Measurements from ENCODE around the gene SUMO4. TPM values are rescaled to one million over a fixed set of nuclear protein-coding genes. Genes with fewer than 3 reads are reported as not detected.

SUMO4 gene
- total RNA-seq, 1 experiment from 2014 or later, result 2.4 TPM

DNA sequence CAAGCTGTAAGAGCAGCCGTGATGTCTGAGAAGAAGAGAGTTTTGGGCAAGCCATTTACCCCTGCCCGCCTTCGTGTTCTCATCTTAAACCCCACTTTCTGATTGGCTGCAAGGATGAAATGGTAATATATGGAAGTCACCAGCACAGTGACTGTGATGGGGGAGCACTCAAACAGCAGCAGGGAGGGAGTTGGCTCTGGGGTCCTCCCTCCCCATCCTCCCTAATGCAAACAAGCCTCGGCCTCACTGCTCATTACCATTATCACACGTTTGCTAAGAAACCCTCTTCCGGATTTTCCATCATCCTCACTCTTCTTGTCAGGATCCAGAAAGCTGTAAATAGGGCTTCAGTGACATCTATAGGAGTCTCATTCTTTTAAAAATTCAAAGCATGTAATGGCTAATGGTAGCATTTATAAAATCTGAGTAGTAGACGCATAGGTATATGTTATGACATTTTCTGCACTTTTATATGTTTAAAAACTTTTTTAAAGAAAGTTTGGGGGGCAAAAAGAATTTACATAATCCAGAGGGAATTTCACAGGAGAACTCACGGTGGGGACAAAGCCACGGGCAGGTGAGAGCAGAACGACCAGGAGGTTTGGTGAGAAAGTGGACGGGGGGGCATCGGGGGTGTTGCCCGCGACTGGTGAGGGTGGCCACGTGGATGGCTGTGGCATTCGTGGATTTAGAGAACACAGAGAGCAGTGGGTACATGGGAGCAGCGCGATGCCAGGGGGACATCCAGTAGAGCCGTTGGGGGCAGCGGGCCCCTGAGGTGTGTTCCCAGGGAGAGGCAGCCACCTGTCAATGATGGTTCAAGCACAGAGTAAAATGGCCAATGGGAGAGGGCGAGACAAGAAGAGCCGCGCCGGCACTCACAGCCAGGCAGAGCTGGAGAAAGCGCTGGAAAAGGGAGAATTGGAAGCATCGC lies 29.6 kb downstream of the SUMO4 start:
- no peak for DNase-seq
- no peak overlapping the region for H2AFZ ChIP-seq (ENCODE audit: low read length)

GRCh38 chr6:149431905-149432775 lies 32.1 kb downstream of the SUMO4 start:
- Histone ChIP-seq H4K20me1 (ENCODE audit: insufficient read depth, low read depth, low read length) (no peaks in the 10 kb centered on the region), H3K9me3 (ENCODE audit: low read length) (no peaks in the 10 kb centered on the region), H3K4me1 (ENCODE audit: low read length) (peaks cover 12% of the 10 kb centered on the region), H3K27me3 (ENCODE audit: low read length) (no peaks in the 10 kb centered on the region), H3K36me3 (ENCODE audit: insufficient read depth, low read length) (no peaks in the 10 kb centered on the region), H2AFZ (ENCODE audit: low read length) (no peak overlapping the region), H3K4me3 (ENCODE audit: low read length) (no peak overlapping the region), H3K9me2 (replicated peaks; ENCODE audit: insufficient read depth, low read length) (no peaks in the 10 kb centered on the region), H3K79me2 (ENCODE audit: low read length) (no peaks in the 10 kb centered on the region), H3K4me2 (ENCODE audit: low read depth, low read length, poor library complexity, severe bottlenecking) (peak overlapping the region; percentile 49), H3K9ac (ENCODE audit: low read length) (0 out of 2 replicates have a peak overlapping the region, but pooled peaks have one; percentile 24), H3K27ac (ENCODE audit: low read length) (no peak overlapping the region)
- peak; percentile 94 for DNase-seq

More for the DNA sequence above, 29.6 kb downstream of the SUMO4 start:
- H3K36me3 ChIP-seq (ENCODE audit: insufficient read depth, low read length), result no peaks in the 10 kb centered on the region
- no peaks in the 10 kb centered on the region for H3K79me2 ChIP-seq (ENCODE audit: low read length)
- no peaks in the 10 kb centered on the region for H3K9me3 ChIP-seq (ENCODE audit: low read length)
- H3K4me2 ChIP-seq (ENCODE audit: low read depth, low read length, poor library complexity, severe bottlenecking), result no peak overlapping the region
- no peaks in the 10 kb centered on the region for H3K27me3 ChIP-seq (ENCODE audit: low read length)
- no peaks in the 10 kb centered on the region for H4K20me1 ChIP-seq (ENCODE audit: insufficient read depth, low read depth, low read length)
- H3K4me1 ChIP-seq (ENCODE audit: low read length), result peaks cover 8% of the 10 kb centered on the region
- H3K9ac ChIP-seq (ENCODE audit: low read length), result no peak overlapping the region
- H3K27ac ChIP-seq (ENCODE audit: low read length), result no peak overlapping the region
- H3K9me2 ChIP-seq (replicated peaks; ENCODE audit: insufficient read depth, low read length), result no peaks in the 10 kb centered on the region
- H3K4me3 ChIP-seq (ENCODE audit: low read length), result no peak overlapping the region

- Histone ChIP-seq H2AFZ (ENCODE audit: low read length) (no peak overlapping the region), H3K9me3 (ENCODE audit: low read length) (no peaks in the 10 kb centered on the region)
- no peak for DNase-seq
These were observed 33.3 kb downstream of the SUMO4 start for GRCh38 chr6:149433405-149433804.

GRCh38 chr6:149433881-149434280 lies 33.8 kb downstream of the SUMO4 start:
- Histone ChIP-seq H3K36me3 (ENCODE audit: insufficient read depth, low read length) (no peaks in the 10 kb centered on the region), H3K9me2 (replicated peaks; ENCODE audit: insufficient read depth, low read length) (no peaks in the 10 kb centered on the region), H4K20me1 (ENCODE audit: insufficient read depth, low read depth, low read length) (no peaks in the 10 kb centered on the region), H3K27ac (ENCODE audit: low read length) (no peak overlapping the region), H3K4me2 (ENCODE audit: low read depth, low read length, poor library complexity, severe bottlenecking) (no peak overlapping the region), H3K4me3 (ENCODE audit: low read length) (no peak overlapping the region), H3K9me3 (ENCODE audit: low read length) (no peaks in the 10 kb centered on the region), H3K27me3 (ENCODE audit: low read length) (no peaks in the 10 kb centered on the region), H3K79me2 (ENCODE audit: low read length) (no peaks in the 10 kb centered on the region), H3K9ac (ENCODE audit: low read length) (no peak overlapping the region), H2AFZ (ENCODE audit: low read length) (no peak overlapping the region), H3K4me1 (ENCODE audit: low read length) (peaks cover 29% of the 10 kb centered on the region)
- no peak for DNase-seq

More at GRCh38 chr6:149433405-149433804, 33.3 kb downstream of the SUMO4 start:
- H3K4me3 ChIP-seq (ENCODE audit: low read length), result no peak overlapping the region
- no peak overlapping the region for H3K27ac ChIP-seq (ENCODE audit: low read length)
- H3K36me3 ChIP-seq (ENCODE audit: insufficient read depth, low read length), result no peaks in the 10 kb centered on the region
- no peak overlapping the region for H3K4me2 ChIP-seq (ENCODE audit: low read depth, low read length, poor library complexity, severe bottlenecking)
- no peaks in the 10 kb centered on the region for H4K20me1 ChIP-seq (ENCODE audit: insufficient read depth, low read depth, low read length)
- H3K27me3 ChIP-seq (ENCODE audit: low read length), result no peaks in the 10 kb centered on the region
- peaks cover 24% of the 10 kb centered on the region for H3K4me1 ChIP-seq (ENCODE audit: low read length)
- H3K79me2 ChIP-seq (ENCODE audit: low read length), result no peaks in the 10 kb centered on the region
- H3K9ac ChIP-seq (ENCODE audit: low read length), result no peak overlapping the region
- H3K9me2 ChIP-seq (replicated peaks; ENCODE audit: insufficient read depth, low read length), result no peaks in the 10 kb centered on the region

DNA sequence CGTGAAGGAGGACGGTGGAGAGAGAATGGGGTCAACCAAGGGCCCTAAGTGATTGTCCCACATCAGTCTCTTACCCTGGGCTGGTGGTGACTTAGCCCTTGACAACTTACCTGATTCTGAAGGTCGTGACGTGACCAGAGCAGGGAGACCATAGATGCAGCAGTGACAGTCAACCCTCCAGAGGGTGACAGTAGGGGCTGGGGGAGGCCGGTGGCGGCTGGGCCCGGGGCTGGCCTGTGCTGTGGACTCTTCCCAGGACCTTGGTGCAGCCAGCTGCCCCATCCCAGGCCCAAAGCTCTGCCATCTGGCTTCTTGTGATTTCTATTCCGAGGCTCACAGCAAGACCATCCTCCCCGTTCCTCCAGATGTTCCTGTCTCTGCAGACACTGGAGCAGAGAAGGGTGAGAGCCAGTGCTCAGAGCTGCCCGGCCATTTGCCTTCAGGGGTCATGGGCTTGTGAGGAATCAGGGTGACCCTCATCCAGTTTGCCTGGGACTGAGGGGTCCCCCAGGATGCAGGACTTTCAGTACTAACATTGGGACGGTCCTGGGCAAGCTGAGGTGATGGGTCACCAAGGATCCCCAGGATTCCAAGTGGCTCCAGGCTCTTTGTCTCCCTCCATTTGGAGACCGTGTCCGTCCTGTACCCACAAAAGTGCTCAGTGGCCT lies 36.0 kb downstream of the SUMO4 start:
- Histone ChIP-seq H3K27me3 (ENCODE audit: low read length) (no peaks in the 10 kb centered on the region), H2AFZ (ENCODE audit: low read length) (no peak overlapping the region), H4K20me1 (ENCODE audit: insufficient read depth, low read depth, low read length) (no peaks in the 10 kb centered on the region), H3K9me2 (replicated peaks; ENCODE audit: insufficient read depth, low read length) (no peaks in the 10 kb centered on the region), H3K9ac (ENCODE audit: low read length) (no peak overlapping the region), H3K4me1 (ENCODE audit: low read length) (peaks cover 41% of the 10 kb centered on the region), H3K36me3 (ENCODE audit: insufficient read depth, low read length) (no peaks in the 10 kb centered on the region), H3K27ac (ENCODE audit: low read length) (no peak overlapping the region), H3K79me2 (ENCODE audit: low read length) (no peaks in the 10 kb centered on the region), H3K4me3 (ENCODE audit: low read length) (no peak overlapping the region), H3K9me3 (ENCODE audit: low read length) (no peaks in the 10 kb centered on the region), H3K4me2 (ENCODE audit: low read depth, low read length, poor library complexity, severe bottlenecking) (no peak overlapping the region)
- DNase-seq, result no peak

GRCh38 chr6:149436647-149437046 lies 36.6 kb downstream of the SUMO4 start:
- H3K79me2 ChIP-seq (ENCODE audit: low read length), result no peaks in the 10 kb centered on the region
- no peak overlapping the region for H3K4me2 ChIP-seq (ENCODE audit: low read depth, low read length, poor library complexity, severe bottlenecking)
- H3K4me1 ChIP-seq (ENCODE audit: low read length), result peaks cover 44% of the 10 kb centered on the region
- no peak overlapping the region for H2AFZ ChIP-seq (ENCODE audit: low read length)
- no peaks in the 10 kb centered on the region for H3K9me3 ChIP-seq (ENCODE audit: low read length)
- H3K36me3 ChIP-seq (ENCODE audit: insufficient read depth, low read length), result no peaks in the 10 kb centered on the region
- H3K27me3 ChIP-seq (ENCODE audit: low read length), result no peaks in the 10 kb centered on the region
- H3K4me3 ChIP-seq (ENCODE audit: low read length), result no peak overlapping the region
- H3K9me2 ChIP-seq (replicated peaks; ENCODE audit: insufficient read depth, low read length), result no peaks in the 10 kb centered on the region
- H4K20me1 ChIP-seq (ENCODE audit: insufficient read depth, low read depth, low read length), result no peaks in the 10 kb centered on the region
- no peak overlapping the region for H3K9ac ChIP-seq (ENCODE audit: low read length)
- no peak for DNase-seq
- no peak overlapping the region for H3K27ac ChIP-seq (ENCODE audit: low read length)

DNA sequence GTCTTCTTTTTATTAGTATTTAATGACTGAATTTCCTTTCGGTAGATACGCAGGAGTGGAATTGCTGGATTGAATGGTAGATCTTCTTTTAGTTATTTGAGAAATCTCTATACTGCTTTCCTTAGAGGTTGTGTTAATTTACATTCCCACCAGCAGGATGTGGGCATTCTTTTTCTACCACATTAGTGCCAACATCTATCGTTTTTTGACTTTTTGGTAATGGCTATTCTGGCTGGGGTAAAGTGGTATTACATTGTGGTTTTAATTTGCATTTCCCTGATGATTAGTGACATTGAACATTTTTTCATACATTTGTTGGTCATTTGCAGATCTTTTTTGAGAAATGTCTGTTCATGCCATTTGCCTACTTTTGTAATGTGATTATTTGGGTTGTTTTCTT lies 37.1 kb downstream of the SUMO4 start:
- H3K79me2 ChIP-seq (ENCODE audit: low read length), result no peaks in the 10 kb centered on the region
- peaks cover 39% of the 10 kb centered on the region for H3K4me1 ChIP-seq (ENCODE audit: low read length)
- H3K4me3 ChIP-seq (ENCODE audit: low read length), result 0 out of 2 replicates have a peak overlapping the region, but pooled peaks have one; percentile 34
- no peaks in the 10 kb centered on the region for H3K9me3 ChIP-seq (ENCODE audit: low read length)
- H3K27ac ChIP-seq (ENCODE audit: low read length), result peak overlapping the region; percentile 42; the same call in 1 of the 2 replicates
- H3K27me3 ChIP-seq (ENCODE audit: low read length), result no peaks in the 10 kb centered on the region
- no peak overlapping the region for H2AFZ ChIP-seq (ENCODE audit: low read length)
- DNase-seq, result peak; percentile 64
- peak overlapping the region; percentile 63 for H3K4me2 ChIP-seq (ENCODE audit: low read depth, low read length, poor library complexity, severe bottlenecking)
- H3K9ac ChIP-seq (ENCODE audit: low read length), result no peak overlapping the region
- H3K9me2 ChIP-seq (replicated peaks; ENCODE audit: insufficient read depth, low read length), result no peaks in the 10 kb centered on the region
- no peaks in the 10 kb centered on the region for H4K20me1 ChIP-seq (ENCODE audit: insufficient read depth, low read depth, low read length)
- no peaks in the 10 kb centered on the region for H3K36me3 ChIP-seq (ENCODE audit: insufficient read depth, low read length)
